Heart right ventricle (tissue), 16 donors: ENCODE results near the gene ANP32B. TPM values are rescaled to one million over a fixed set of nuclear protein-coding genes. Genes with fewer than 3 reads are reported as not detected.
A peak's percentile ranks its signal among the peaks of the same experiment; 100 is the strongest.

Experiments used
- ATAC-seq, 8 donors: fragments of 200-7000 bp; cut with Tn5 transposase; one replicate each; pipeline ENCODE4 v1.9.1; 2020; ENCODE audit warnings: mild to moderate bottlenecking in 8 of 8, moderate library complexity in 8 of 8, moderate number of reproducible peaks in 1 of 8
- DNase-seq, 2 donors: peaks; one replicate each; pipeline ENCODE4 v3.0.0-alpha.2; 2020
- H3K27ac ChIP-seq, 10 donors: fragments of 200-600 bp; sonication (generic) in 2 of 10; one replicate each; pipeline versions ENCODE4 v1.5.0 to v1.8.0; 2020 to 2022; ENCODE audit warnings: mild to moderate bottlenecking in 3 of 10
- H3K27me3 ChIP-seq, 7 donors: fragments of 200-600 bp; one replicate each; pipeline ENCODE4 v1.8.0; 2021 to 2022; ENCODE audit warnings: mild to moderate bottlenecking in 2 of 7
- H3K36me3 ChIP-seq, 9 donors: fragments of 200-600 bp; sonication (generic) in 1 of 9; one replicate each; pipeline versions ENCODE4 v1.5.0 to v1.8.0; 2020 to 2022; ENCODE audit warnings: mild to moderate bottlenecking in 2 of 9
- H3K4me1 ChIP-seq, 9 donors: fragments of 200-600 bp; sonication (generic) in 1 of 9; one replicate each; pipeline versions ENCODE4 v1.5.0 to v1.8.0; 2020 to 2022; ENCODE audit warnings: mild to moderate bottlenecking in 4 of 9
- H3K4me3 ChIP-seq, 10 donors: fragments of 200-600 bp; sonication (generic) in 2 of 10; one replicate each; pipeline versions ENCODE4 v1.5.0 to v1.8.0; 2020 to 2022; ENCODE audit warnings: mild to moderate bottlenecking in 7 of 10, moderate library complexity in 2 of 10
- H3K9me3 ChIP-seq, 11 donors: fragments of 200-600 bp in 10 of 11; sonication (generic) in 2 of 11; one replicate each; pipeline versions ENCODE4 v1.5.0 to v1.8.0; 2013 to 2022; ENCODE audit warnings: mild to moderate bottlenecking in 2 of 11, control low read depth in 1 of 11, moderate library complexity in 1 of 11
- WGBS, 2 donors: extraction: QIAGEN DNeasy Blood & Tissue Kit; methylation state at CpG; one replicate each; pipeline ENCODE4 v1.1.7; 2013; ENCODE audit warnings: inconsistent platforms in 1 of 2; 5-methylcytosine and 5-hydroxymethylcytosine counted together
- intact Hi-C, 10 donors: fragments of 100-400 bp; cut with DNase I; formaldehyde crosslinking; loops; one replicate each; pipeline versions ENCODE4 v1.11.1 to v1.14.2; 2022
- polyA plus RNA-seq, 2 donors: library from polyadenylated mRNA; stranded (reverse); fragments of 200-250 nt; gene quantifications; one replicate each; pipeline ENCODE4 v1.2.3, GENCODE V29; 2013
- total RNA-seq, 10 donors: library from RNA; stranded (reverse); fragmentation: NEBNext Ultra II Directional in 3 of 10; extraction: Animal tissue kit (Norgen Biotek cat#: 25700) in 3 of 10; gene quantifications; one replicate each; pipeline versions ENCODE4 v1.2.1 to v1.2.4, GENCODE V29; 2021 to 2023
- TF ChIP-seq, protein P1 (sequence below), 9 donors: fragments of 200-600 bp; sonication (generic) in 2 of 9; IDR thresholded peaks; one replicate each; pipeline versions ENCODE4 v1.5.0 to v1.8.0; 2021 to 2022; ENCODE audit warnings: antibody characterized with exemption in 9 of 9, mild to moderate bottlenecking in 5 of 9, moderate library complexity in 1 of 9
- donor health status: Arrhythmogenic right ventricular cardiomyopathy.
- donor health status: ischemic (EF 13 %, LVEDD 7.1; RV severe dilation, severe dysfunction).
- donor health status: healthy with polysubstance abuse.
- donor health status: DM: no; HTN: yes; CAD: no.
- donor health status: DM: no; HTN: no; CAD: no.
- donor health status: ischemic (EF 25% LVEDD 6.9; RV normal size, moderate dysfunction).
- donor health status: ischemic (EF 25% LVEDD 5.7; RV mildly dilated, moderate dysfunction).
- donor health status: healthy.
- donor health status: DM: yes; HTN: yes; CAD: no.
- donor health status: Ischemic cardiomyopathy.
- donor health status: ischemic (EF 35%, LVEDD 5.7; RV mildly dilated, moderate dysfunction).
- donor health status: nonischemic (EF 11% LVEDD 7.7; RV severe dilation, severe dysfunction).
- donor health status: DM: yes; HTN: yes; CAD: no.
- donor health status: PGD.
- donor health status: ischemic (EF 29% LVEDD 5.4; RV normal size, mild dysfunction).
- donor health status: nonischemic (EF 23%, LVEDD 6.1; RV moderate dilation, normal function).

The ANP32B gene
- total and polyA plus RNA-seq, 12 donors, result 48.2 to 69.3 (median 61.2) TPM

DNA sequence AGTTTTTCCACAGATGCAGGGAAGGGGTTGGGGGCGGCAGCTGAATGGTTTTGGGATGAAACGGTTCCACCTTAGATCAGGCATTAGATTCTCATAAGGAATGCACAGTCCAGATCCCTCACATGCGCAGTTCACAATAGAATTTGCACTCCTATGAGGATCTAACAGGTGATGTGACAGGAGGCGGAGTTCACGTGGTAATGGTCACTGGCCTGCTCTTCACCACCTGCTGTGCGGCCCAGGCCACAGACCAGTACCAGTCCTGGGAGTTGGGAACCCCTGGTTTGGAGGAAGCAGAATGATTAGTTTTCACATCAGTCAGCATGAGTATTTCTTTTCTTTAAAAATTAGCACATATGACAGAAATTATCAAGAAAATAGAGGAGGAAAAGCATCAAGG is 26.3 kb downstream of the ANP32B start:
- Histone ChIP-seq H3K36me3 (peaks cover 0 to 100% (median 43%) of the 10 kb centered on the region in 9 donors), H3K4me3 (no peak overlapping the region), H3K9me3 (no peaks in the 10 kb centered on the region), H3K27me3 (no peaks in the 10 kb centered on the region), H3K4me1 (peaks cover 5 to 28% (median 18%) of the 10 kb centered on the region in 9 donors), H3K27ac (peak overlapping the region in 2 of 10 donors; percentile 24 to 51)
- WGBS, 2 donors, result 93% methylated on average over 6 of the region's 6 CpGs
- TF ChIP-seq, protein P1, sequence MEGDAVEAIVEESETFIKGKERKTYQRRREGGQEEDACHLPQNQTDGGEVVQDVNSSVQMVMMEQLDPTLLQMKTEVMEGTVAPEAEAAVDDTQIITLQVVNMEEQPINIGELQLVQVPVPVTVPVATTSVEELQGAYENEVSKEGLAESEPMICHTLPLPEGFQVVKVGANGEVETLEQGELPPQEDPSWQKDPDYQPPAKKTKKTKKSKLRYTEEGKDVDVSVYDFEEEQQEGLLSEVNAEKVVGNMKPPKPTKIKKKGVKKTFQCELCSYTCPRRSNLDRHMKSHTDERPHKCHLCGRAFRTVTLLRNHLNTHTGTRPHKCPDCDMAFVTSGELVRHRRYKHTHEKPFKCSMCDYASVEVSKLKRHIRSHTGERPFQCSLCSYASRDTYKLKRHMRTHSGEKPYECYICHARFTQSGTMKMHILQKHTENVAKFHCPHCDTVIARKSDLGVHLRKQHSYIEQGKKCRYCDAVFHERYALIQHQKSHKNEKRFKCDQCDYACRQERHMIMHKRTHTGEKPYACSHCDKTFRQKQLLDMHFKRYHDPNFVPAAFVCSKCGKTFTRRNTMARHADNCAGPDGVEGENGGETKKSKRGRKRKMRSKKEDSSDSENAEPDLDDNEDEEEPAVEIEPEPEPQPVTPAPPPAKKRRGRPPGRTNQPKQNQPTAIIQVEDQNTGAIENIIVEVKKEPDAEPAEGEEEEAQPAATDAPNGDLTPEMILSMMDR (IDR thresholded peaks at IDR 0.05), result no peak
- no peak for ATAC-seq
- intact Hi-C loops, result no loop called here
- no peak for DNase-seq

DNA sequence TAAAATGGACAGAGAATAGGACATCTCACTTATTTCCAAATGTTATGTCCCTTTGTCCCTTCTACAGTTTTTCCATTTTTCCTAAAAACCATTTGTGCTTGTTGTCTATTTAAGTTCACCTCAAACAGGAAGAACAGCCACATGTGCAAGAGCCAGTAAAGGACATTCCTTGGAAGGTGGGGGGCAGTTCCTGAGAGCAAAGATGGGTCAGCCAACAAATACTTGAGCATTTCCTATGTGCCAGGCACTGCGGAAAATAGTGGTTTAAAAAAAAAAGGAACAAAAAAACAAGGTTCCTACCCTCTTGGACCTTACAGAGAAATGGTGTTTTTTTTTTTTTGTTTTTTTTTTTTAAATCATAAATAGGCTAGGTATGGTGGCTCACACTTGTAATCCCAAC is 26.8 kb downstream of the ANP32B start:
- Histone ChIP-seq H3K36me3 (peaks cover 0 to 100% (median 47%) of the 10 kb centered on the region in 9 donors), H3K27ac (peak overlapping the region in 5 of 10 donors; percentile 21 to 69 (median 34)), H3K4me1 (peaks cover 5 to 28% (median 18%) of the 10 kb centered on the region in 9 donors), H3K27me3 (no peaks in the 10 kb centered on the region), H3K9me3 (no peaks in the 10 kb centered on the region), H3K4me3 (no peak overlapping the region)
- ATAC-seq (peak in 7 of 8 donors; percentile 63 to 85 (median 78)), DNase-seq (peak in 1 of 2 donors; percentile 42)
- 35 to 42% methylated on average over 1 of the region's 1 CpG for WGBS, 2 donors
- intact Hi-C loops, result no loop called here
- TF ChIP-seq, protein P1 (IDR thresholded peaks at IDR 0.05), result no peak

DNA sequence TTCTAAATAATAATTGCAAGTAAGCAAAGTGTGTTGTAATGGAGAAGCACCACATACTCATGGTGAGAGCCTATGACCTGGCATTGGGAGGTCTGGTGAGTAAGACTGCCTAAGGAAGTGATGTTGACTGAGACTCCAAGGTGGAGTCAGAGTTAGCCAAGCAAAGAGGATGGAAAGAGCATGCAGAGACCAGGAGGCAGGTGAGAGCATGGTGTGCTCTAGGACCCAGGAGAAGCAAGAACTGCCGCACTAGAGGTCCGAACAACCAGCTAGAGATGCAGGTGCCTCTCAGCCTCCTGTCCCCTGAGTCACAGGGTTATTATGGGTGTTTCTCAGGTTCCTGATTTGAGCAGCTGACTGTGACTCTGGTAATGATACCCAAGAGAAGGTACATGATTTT is 27.3 kb downstream of the ANP32B start:
- peak overlapping the region in 5 of 10 donors; percentile 21 to 69 (median 34) for H3K27ac ChIP-seq
- peaks cover 0 to 100% (median 47%) of the 10 kb centered on the region in 9 donors for H3K36me3 ChIP-seq
- no peaks in the 10 kb centered on the region for H3K9me3 ChIP-seq
- TF ChIP-seq, protein P1 (IDR thresholded peaks at IDR 0.05), result no peak
- WGBS, 2 donors, result 17 to 27% methylated on average over 2 of the region's 2 CpGs
- intact Hi-C loops, result no loop called here
- peak in 5 of 8 donors; percentile 29 to 64 (median 51) for ATAC-seq
- peaks cover 5 to 28% (median 18%) of the 10 kb centered on the region in 9 donors for H3K4me1 ChIP-seq
- no peak for DNase-seq
- no peak overlapping the region for H3K4me3 ChIP-seq
- H3K27me3 ChIP-seq, result no peaks in the 10 kb centered on the region

DNA sequence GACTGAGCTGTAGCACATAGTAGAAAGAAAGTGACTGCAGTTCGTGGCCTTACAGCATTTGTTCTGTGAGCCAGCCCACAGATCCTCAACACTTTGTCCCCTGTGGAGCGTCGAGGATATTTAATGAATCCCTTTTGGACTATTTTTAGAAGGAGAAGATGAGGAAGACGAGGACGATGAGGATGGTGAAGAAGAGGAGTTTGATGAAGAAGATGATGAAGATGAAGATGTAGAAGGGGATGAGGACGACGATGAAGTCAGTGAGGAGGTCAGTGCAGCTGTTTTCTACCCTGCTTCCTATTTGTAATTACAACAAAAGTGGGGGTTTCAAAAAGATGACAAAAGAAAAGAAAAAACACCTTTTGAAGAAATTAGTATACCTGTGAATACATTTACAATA is 28.0 kb downstream of the ANP32B start:
- no peak for ATAC-seq
- TF ChIP-seq, protein P1 (IDR thresholded peaks at IDR 0.05), result no peak
- Histone ChIP-seq H3K4me1 (peaks cover 5 to 28% (median 18%) of the 10 kb centered on the region in 9 donors), H3K4me3 (no peak overlapping the region), H3K36me3 (peaks cover 0 to 100% (median 50%) of the 10 kb centered on the region in 9 donors), H3K27me3 (no peaks in the 10 kb centered on the region), H3K27ac (no peak overlapping the region), H3K9me3 (no peaks in the 10 kb centered on the region)
- intact Hi-C loops, result no loop called here
- DNase-seq, result no peak
- 80 to 86% methylated on average over 7 of the region's 7 CpGs for WGBS, 2 donors
